HG03521 (cell line): Measurements from ENCODE around the gene CMTM7.
"Not testable (repeated sequence)": the region's sequence is repeated elsewhere in the genome, so short reads cannot be mapped to it uniquely, and the experiment has no call there.

Experiments
- ATAC-seq: cut with Tn5 transposase; IDR thresholded peaks from one replicate; pipeline ENCODE4 v1.9.1; 2021; ENCODE audit warnings: mild to moderate bottlenecking, moderate library complexity; ENCODE audit not compliant: unreplicated experiment

CMTM7 gene

GRCh38 chr3:32381922-32382321, 9.7 kb upstream of the CMTM7 start:
- ATAC-seq = no peak

- no peak for ATAC-seq
Observed at GRCh38 chr3:32383136-32383711, 8.4 kb upstream of the CMTM7 start.

DNA sequence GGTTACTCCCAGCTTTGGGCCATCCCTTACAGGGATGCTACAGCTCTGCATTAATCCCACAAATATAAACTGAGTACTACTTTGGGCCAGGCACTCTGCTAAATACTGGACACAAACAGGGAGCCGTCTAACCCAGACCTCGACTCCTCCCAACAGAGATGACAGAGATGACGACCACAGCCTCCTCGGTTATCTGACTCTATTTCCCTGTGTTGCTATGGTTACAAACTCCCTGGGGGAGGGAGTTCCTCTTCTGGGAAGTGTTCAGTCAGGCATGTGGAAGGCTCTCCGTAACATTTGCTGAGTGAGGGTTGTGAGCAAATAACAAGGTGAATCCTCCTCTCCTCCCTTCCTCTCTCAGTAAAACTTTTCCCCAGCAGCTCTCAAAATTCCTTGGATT, 6.7 kb upstream of the CMTM7 start:
- no peak for ATAC-seq

GRCh38 chr3:32387512-32387911, 4.1 kb upstream of the CMTM7 start:
- ATAC-seq = no peak

DNA sequence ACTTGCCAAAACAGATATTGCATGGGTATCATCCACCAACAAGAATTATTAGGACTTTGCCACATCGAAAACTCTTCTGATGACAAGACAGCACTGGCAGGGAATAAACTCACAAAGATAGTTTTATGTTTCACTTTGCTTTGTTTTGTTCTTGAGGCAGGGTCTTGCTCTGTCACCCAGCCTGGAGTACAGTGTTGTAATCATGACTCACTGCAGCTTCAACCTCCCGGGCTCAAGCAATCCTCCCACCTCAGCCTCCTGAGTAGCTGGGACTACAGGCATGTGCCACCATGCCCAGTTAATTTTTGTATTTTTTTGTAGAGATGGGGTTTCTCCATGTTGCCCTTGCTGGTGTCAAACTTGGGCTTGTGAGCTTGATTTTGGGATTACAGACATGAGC, 2.1 kb upstream of the CMTM7 start:
- not testable (repeated sequence) for ATAC-seq

DNA sequence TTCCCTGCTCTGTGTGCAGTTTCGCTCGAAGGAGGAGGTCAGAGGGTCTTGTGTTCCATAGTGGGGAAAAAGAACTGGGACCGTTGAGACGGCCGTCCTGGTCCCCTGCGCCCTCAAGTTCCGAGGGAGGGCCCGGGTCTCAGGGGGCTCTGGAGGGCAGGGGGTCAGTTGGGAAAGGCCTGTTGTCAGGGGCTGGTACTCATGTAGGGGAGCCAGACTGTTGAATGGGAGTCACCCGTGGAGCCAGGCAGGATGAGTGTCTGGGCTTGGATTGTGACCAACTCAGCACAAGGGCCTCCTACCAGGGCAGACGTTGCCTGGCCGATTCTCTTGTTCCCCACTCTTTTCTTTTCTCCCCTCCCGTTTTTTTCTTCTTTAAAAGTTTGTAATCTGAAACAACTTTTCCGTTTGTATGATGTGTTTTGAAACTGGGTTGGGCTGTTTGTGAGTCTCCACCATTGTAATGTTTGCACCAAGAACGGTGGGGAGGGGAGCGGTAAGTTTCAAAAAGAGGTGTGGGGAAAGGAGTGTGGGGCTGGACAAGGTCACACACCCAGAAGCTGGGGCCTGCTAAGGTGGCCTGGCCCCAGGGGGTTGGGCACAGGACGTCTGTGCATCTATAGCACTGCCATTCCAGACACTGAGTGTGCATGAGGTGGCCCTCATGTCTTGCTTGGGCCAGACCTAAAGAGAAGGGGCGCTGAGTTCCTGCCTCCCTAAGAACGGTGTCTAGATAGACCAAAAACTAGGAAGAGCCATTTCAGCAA, 1.1 kb downstream of the CMTM7 start:
- no peak for ATAC-seq

- ATAC-seq = no peak
Observed at GRCh38 chr3:32395496-32395895, 3.8 kb downstream of the CMTM7 start.

DNA sequence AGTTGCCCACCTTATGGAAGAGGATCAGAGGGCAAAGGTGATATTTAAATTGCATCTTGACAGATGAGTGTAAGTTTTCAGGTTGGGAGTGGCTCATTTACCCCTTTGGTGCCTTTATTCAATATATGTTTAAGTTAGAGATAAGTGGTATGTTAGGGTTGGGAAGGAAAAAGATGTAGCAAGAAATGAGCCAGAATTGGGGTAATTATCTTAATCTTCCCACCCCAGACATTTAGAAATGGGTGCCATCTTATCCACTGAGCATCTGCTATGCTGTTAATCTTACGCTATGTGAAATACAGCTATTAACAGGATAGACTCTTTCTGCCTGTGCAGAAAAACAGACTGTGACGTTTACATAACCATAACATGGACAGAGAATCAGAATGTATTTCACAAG, 6.3 kb downstream of the CMTM7 start:
- no peak for ATAC-seq

DNA sequence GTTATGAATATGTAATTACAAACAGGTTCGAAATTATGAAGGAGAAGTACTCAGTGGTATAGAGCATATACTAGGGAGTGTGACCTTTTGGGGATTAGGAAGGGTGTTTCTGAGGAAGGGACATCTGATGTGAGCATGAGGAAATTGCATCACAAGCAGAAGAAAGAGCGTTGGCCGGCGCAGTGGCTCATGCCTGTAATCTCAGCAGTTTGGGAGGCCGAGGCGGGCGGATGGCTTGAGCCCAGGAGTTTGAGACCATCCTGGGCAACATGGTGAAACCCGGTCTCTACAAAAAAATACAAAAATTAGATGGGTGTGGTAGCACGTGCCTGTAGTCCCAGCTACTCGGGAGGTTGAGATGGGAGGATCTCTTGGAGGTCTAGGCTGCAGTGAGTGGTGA, 6.9 kb downstream of the CMTM7 start:
- no peak for ATAC-seq

GRCh38 chr3:32399030-32399620, 7.5 kb downstream of the CMTM7 start:
- ATAC-seq = no peak

DNA sequence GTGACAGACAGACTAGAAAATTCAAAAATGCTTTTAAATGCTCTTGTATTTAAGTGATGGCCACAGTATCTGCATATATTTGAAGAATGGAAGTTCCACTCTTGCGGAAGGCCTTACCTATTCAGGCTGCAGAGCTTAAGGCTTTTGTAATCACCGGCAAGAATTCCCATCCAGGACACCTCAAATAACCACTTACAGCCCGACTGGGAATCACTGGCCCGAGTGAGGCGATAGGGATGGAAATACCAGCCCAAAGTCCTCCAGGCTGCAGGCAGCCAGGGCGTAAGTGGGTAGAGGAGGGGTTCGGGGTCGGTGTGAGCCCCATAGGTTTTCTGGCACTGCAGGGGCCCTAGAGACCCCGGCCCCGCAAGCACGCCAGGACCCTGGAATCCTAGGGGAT, 9.5 kb downstream of the CMTM7 start:
- no peak for ATAC-seq

DNA sequence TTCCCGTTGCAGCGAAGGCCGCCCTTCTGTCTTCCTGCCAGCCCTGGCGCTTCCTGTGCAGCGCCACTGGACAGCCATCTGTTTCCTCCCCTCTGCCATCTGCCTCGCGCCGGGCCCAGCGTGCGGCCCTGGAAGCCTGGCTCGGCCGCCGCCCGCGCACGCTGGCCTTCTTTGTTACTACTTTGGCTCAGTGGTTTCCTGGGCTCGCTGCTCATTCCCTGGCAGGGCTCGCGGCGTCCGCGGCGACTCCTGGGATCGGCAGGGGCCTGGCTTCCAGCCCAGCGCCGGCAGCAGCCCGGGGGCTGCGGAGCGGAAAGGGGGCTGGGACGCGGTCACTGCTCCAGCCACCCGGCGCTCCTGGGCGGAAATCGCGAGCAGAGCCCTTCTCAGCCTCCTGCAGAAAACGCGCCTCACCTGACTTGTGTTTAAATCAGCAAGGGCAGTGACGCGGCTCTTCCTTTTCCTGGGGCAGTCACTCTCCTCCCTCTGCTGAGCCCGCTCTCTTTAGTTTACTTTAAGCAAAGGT, 10.0 kb downstream of the CMTM7 start:
- peak; percentile 49 for ATAC-seq

- no peak for ATAC-seq
Observed at GRCh38 chr3:32403663-32404062, 12.0 kb downstream of the CMTM7 start.

DNA sequence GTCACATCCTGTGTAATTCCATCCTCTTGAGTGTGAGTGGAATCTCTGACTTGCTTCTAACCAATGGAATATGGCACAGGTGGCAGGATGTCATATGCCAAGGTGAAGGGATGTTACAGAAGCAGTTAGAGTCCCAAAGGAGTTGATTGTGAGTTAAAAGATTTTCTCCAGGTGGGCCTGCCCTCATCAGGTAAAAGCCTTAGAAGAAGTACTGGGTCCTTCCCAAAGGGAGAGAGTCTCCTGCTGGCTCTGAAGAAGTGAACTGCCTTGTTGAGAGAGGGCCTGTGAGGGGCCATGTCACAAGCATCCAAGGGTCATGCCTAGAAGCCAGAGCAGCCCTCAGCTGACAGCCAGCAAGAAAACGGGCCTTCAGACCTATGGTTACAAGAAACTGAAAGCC, 13.1 kb downstream of the CMTM7 start:
- no peak for ATAC-seq

GRCh38 chr3:32405155-32405554, 13.5 kb downstream of the CMTM7 start:
- no peak for ATAC-seq

GRCh38 chr3:32405711-32406323, 14.2 kb downstream of the CMTM7 start:
- no peak for ATAC-seq

DNA sequence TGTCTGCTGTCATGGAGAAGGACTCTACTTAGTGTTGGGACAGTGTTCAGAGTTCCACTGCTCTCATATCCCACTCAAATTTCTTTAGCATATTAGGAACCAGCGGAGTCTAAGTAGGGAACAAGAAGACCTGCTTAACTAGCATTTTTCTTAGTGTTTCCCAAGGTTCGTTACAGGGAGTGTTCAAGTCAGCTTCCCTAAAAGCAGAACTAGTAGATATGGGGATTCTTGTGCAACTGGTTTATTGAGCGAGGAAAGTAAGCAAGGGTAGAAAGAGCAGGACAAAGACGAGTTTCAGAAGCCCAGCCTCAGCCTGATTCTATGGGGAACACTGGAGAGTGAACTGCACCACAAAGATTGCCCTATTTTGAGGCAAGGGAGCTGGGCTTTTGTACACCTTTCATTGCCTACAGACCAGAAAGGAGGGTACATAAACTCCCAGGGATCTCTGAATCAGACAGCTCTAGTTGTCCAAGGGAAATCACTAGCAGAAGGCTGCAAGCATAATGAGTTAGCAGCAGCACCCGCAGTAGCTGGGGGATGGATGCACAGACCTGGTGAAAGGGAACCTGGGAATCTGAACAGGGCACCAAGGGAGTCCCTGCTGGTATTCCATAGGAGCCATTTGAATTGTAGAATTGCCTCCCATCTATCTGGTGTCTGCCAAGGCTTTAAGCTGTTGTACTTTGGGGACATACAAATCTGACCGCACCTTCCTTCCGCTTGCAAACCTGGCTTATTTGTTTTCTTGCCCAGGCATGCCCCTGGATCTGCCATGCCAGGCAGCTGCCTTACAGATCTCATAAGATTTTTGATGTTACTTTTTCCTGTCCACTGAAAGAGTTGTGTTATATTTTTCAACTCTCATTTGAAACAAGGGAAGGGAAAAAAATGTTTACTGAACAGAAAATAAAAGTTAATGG, 15.1 kb downstream of the CMTM7 start:
- ATAC-seq = no peak

- no peak for ATAC-seq
Observed at GRCh38 chr3:32410367-32411246, 19.0 kb downstream of the CMTM7 start.

DNA sequence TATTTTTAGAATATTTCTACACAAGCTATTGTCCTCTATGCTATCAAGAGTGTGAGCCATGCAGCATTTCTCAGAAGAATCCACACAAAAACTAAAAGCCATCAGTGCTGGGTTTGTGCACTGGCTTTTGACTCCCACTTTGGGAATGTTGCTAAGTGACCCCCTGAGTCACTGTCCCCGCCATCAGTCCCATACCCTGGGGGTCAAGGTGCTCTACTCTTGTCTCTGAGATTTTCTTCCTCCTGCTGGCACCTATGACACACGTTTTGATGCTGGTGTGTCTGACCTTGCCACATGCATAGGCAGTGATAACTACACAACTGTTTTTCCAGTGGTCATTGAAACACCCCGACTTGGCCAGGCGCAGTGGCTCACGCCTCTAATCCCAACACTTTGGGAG, 19.8 kb downstream of the CMTM7 start:
- no peak for ATAC-seq

DNA sequence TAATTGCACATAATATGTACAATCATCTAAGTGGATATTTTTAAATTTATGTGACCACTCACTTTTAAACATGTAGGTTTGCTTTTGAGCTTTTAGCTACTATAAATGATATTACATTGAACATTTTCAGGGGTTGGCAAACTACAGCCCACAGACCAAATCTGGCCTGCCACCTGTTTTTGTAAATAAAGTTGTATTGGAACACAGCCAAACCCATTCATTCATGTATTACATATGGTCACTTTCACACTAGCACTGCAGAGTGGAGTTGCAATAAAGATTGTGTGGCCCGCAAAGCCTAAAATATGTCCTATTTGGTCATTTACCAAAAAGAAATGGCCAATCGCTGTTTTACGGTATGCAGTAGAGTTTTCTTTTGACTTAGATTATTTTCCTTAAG, 21.2 kb downstream of the CMTM7 start:
- no peak for ATAC-seq
